IMR-90 (cell line): ENCODE data around the gene SDF2L1.

ENCODE experiments used
- BHLHE40 ChIP-seq: fragments of 150-350 bp; IDR thresholded peaks from 2 replicates; pipeline ENCODE4 v1.6.1; 2016; ENCODE audit warnings: mild to moderate bottlenecking, low read depth, low read length
- CEBPB ChIP-seq: IDR thresholded peaks from 2 replicates; pipeline ENCODE4 v1.6.1; 2012; ENCODE audit warnings: low read depth, low read length, improper control_type of control experiment
- CHD1 ChIP-seq: IDR thresholded peaks from 2 replicates; pipeline ENCODE4 v1.6.1; 2012; ENCODE audit warnings: low read depth, low read length, improper control_type of control experiment
- FOS ChIP-seq: fragments of 150-350 bp; IDR thresholded peaks from 2 replicates; pipeline ENCODE4 v1.6.1; 2016; ENCODE audit warnings: low read depth, low read length
- NFE2L2 ChIP-seq: fragments of 150-350 bp; IDR thresholded peaks from 2 replicates; pipeline ENCODE4 v1.6.1; 2016; ENCODE audit warnings: low read depth, mild to moderate bottlenecking, low read length
- POLR2A ChIP-seq: IDR thresholded peaks from 2 replicates; pipeline ENCODE4 v1.6.1; 2012; ENCODE audit warnings: mild to moderate bottlenecking, low read depth, low read length
- RAD21 ChIP-seq: IDR thresholded peaks from 2 replicates; pipeline ENCODE4 v1.6.1; 2012; ENCODE audit warnings: low read length, improper control_type of control experiment
- RCOR1 ChIP-seq: IDR thresholded peaks from 2 replicates; pipeline ENCODE4 v1.6.1; 2012; ENCODE audit warnings: mild to moderate bottlenecking, low read length, improper control_type of control experiment; ENCODE audit not compliant: insufficient replicate concordance
- RFX5 ChIP-seq: IDR thresholded peaks from 2 replicates; pipeline ENCODE4 v1.8.0; 2012; ENCODE audit warnings: low read depth, mild to moderate bottlenecking, low read length, moderate library complexity
- TF ChIP-seq, protein P1 (sequence below): conservative IDR thresholded peaks from 2 replicates; pipeline ENCODE4 v1.5.1; 2012; ENCODE audit warnings: mild to moderate bottlenecking, low read depth, low read length, improper control_type of control experiment
- TF ChIP-seq, protein P2 (sequence below): fragments of 150-350 bp; IDR thresholded peaks from 2 replicates; pipeline ENCODE4 v1.6.1; 2016; ENCODE audit warnings: low read depth, mild to moderate bottlenecking, low read length, moderate library complexity, borderline replicate concordance

DNA sequence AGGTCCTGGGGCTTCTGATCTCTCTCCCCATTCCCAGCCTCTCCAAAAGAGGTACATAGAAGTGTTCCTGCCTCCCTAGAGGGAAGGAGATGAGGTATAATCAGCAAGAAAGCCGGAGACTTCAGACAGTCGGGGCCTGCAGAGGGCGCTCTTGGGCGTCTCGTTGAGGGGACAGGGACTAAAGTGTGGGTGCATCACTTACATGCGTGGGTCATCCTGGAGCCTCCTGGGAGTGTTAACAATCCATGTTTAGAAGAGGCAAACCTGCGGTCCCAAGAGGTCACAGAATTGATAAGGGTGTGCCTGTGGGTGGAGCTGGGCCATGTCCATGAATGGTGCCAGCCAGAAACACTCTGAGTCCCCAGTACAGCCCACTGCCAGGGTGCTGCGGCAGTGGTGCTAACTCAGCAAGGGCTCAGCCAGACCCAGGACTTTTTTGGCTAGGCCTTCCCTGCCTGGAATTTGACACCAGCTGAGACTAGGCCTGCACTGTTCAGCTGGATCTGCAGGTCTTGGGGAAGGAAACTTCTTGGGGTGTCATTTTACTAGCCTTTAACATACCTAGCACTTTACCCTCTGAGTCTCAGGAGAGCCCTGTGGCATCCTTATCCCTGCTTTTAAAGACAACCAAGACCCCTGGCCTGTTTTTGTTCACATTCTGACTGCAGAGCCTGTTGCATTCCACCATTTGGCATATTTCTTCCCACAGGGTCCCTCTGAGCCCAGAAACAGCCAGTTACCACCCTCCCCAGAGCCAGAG lies 17.8 kb upstream of the SDF2L1 start:
- TF ChIP-seq, protein P1, sequence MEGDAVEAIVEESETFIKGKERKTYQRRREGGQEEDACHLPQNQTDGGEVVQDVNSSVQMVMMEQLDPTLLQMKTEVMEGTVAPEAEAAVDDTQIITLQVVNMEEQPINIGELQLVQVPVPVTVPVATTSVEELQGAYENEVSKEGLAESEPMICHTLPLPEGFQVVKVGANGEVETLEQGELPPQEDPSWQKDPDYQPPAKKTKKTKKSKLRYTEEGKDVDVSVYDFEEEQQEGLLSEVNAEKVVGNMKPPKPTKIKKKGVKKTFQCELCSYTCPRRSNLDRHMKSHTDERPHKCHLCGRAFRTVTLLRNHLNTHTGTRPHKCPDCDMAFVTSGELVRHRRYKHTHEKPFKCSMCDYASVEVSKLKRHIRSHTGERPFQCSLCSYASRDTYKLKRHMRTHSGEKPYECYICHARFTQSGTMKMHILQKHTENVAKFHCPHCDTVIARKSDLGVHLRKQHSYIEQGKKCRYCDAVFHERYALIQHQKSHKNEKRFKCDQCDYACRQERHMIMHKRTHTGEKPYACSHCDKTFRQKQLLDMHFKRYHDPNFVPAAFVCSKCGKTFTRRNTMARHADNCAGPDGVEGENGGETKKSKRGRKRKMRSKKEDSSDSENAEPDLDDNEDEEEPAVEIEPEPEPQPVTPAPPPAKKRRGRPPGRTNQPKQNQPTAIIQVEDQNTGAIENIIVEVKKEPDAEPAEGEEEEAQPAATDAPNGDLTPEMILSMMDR, result peak; percentile 42
- TF ChIP-seq FOS, result no peak
- TF ChIP-seq, protein P2, sequence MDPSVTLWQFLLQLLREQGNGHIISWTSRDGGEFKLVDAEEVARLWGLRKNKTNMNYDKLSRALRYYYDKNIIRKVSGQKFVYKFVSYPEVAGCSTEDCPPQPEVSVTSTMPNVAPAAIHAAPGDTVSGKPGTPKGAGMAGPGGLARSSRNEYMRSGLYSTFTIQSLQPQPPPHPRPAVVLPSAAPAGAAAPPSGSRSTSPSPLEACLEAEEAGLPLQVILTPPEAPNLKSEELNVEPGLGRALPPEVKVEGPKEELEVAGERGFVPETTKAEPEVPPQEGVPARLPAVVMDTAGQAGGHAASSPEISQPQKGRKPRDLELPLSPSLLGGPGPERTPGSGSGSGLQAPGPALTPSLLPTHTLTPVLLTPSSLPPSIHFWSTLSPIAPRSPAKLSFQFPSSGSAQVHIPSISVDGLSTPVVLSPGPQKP, result no peak
- TF ChIP-seq POLR2A, result no peak
- TF ChIP-seq CEBPB, result no peak
- TF ChIP-seq RFX5, result no peak
- TF ChIP-seq RAD21, result 0 out of 2 replicates have a peak, but pooled peaks have one; percentile 10
- TF ChIP-seq RCOR1, result no peak
- no peak for TF ChIP-seq CHD1
- TF ChIP-seq NFE2L2, result no peak
- no peak for TF ChIP-seq BHLHE40
